RWPE1 (cell line): ENCODE data around the gene ALDH4A1.

ENCODE experiments used
- CTCF ChIA-PET: fragments of 350-600 bp; sonication (Branson Sonifier 250); formaldehyde crosslinking; extraction: SDS; loops from one replicate; lab custom pipeline; 2021; lab: Yijun Ruan, JAX
- POLR2A ChIA-PET: fragments of 400-600 bp; formaldehyde crosslinking; extraction: SDS; loops from one replicate; lab custom pipeline; 2020; ENCODE audit warnings: antibody characterized with exemption; ENCODE audit not compliant: low non-redundant PET; lab: Yijun Ruan, JAX
- DNase-seq: peaks from one replicate; pipeline ENCODE4 v3.0.0; 2012; ENCODE audit warnings: low spot score
- H3K27ac ChIP-seq: fragments of 450-650 bp; 2 replicates; pipeline ENCODE4 v1.5.1; 2017
- TF ChIP-seq, protein P1 (sequence below): fragments of 450-650 bp; conservative IDR thresholded peaks from 2 replicates; pipeline ENCODE4 v1.5.1; 2017; ENCODE audit warnings: low read depth, mild to moderate bottlenecking

The ALDH4A1 gene

DNA sequence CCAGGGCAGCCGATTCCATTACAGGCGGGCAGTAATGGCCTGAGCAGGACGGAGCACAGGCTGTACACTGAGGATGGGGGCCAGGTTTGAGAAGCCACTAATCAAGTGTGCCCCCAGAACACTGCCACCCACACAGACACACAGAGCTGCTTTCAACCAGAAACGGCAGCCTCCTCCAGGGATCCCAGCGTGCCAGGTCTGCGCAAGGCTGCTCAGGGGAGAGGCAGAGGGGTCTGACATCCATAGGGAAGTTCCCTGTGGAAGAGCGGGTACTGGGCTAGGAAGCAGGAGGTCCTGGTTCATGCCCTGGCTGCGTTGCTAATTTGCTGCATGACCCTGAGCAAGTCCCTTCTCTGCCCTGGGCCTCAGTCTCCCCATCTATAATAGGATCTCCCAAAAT, 26.1 kb upstream of the ALDH4A1 start:
- ChIA-PET CTCF (interaction anchor here (0.7 kb wide), 1 partner anchor 11 kb away, joined by 4 read pairs; no protein-coding TSS in a partner anchor), POLR2A (no interaction called here)
- DNase-seq, result no peak
- TF ChIP-seq, protein P1, sequence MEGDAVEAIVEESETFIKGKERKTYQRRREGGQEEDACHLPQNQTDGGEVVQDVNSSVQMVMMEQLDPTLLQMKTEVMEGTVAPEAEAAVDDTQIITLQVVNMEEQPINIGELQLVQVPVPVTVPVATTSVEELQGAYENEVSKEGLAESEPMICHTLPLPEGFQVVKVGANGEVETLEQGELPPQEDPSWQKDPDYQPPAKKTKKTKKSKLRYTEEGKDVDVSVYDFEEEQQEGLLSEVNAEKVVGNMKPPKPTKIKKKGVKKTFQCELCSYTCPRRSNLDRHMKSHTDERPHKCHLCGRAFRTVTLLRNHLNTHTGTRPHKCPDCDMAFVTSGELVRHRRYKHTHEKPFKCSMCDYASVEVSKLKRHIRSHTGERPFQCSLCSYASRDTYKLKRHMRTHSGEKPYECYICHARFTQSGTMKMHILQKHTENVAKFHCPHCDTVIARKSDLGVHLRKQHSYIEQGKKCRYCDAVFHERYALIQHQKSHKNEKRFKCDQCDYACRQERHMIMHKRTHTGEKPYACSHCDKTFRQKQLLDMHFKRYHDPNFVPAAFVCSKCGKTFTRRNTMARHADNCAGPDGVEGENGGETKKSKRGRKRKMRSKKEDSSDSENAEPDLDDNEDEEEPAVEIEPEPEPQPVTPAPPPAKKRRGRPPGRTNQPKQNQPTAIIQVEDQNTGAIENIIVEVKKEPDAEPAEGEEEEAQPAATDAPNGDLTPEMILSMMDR, result no peak
- H3K27ac ChIP-seq, result peak overlapping the region; percentile 99

DNA sequence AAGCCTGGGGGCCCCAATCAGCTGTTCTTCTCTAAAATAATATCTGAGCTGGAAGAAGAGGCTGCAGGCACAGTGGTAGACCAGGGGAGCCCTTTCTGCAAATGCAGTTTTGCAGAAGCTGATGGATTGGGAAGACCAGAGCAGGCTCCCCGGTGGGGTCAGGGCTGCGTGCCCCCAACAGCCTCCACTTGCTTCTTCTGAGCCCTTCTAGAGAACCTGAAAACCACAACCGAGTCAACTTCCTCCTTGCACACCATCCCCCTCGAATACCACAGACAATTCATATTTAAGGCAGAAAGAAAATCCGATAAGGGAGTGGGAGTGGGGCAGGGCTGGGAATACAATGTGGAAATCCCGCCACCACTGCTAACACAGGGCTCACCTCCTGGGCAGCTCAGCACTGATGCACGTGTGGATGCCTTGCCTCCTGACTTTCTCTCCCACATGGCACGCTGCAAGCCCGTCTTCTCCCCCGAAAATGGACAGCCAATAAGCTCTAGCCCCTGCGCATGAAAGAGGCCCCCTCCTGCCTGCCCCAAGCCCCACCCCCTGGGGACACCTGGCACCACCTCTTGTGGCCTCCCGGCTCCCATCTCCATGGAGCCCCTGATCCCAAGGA, 25.4 kb upstream of the ALDH4A1 start:
- POLR2A ChIA-PET, result interaction anchor here (0.8 kb wide), 2 partner anchors 22 to 23 kb away, joined by 3 to 4 read pairs; no protein-coding TSS in a partner anchor
- TF ChIP-seq, protein P1, result no peak
- no peak for DNase-seq
- CTCF ChIA-PET, result interaction anchor here (0.6 to 2.2 kb wide), 7 partner anchors 10 to 1296 kb away, joined by 3 to 8 read pairs (median 4); no protein-coding TSS in a partner anchor
- H3K27ac ChIP-seq, result peak overlapping the region; percentile 99

DNA sequence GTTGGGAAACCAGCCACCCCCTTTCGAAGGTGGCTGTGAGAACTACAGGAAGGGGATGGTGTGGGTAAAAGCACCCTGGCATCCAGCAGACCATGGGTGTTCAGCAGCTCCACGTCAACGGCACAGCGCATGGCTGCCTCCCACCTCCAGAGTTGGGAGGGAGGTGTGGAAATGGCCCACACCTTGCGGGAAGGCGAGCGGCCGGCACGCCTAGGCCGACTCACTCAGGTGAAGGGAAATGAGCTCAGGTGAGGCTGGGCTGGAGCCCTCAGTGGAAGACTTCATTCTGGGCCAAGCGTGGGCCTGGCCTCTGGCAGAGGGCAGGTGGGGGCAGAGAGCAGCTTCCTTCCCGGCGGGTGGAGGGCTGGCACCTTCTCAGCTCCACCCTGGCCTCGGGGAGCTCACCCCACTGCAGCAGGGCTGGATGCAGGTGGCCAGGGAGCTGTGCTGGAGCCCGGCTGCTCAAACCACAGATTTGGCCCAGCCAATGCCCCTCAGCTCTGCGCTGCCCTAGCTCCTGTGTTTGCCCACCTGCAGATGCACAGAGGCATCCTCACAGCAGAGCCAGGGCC, 24.8 kb upstream of the ALDH4A1 start:
- POLR2A ChIA-PET, result interaction anchor here (0.8 kb wide), 2 partner anchors 22 to 23 kb away, joined by 3 to 4 read pairs; no protein-coding TSS in a partner anchor
- DNase-seq, result peak; percentile 63

DNA sequence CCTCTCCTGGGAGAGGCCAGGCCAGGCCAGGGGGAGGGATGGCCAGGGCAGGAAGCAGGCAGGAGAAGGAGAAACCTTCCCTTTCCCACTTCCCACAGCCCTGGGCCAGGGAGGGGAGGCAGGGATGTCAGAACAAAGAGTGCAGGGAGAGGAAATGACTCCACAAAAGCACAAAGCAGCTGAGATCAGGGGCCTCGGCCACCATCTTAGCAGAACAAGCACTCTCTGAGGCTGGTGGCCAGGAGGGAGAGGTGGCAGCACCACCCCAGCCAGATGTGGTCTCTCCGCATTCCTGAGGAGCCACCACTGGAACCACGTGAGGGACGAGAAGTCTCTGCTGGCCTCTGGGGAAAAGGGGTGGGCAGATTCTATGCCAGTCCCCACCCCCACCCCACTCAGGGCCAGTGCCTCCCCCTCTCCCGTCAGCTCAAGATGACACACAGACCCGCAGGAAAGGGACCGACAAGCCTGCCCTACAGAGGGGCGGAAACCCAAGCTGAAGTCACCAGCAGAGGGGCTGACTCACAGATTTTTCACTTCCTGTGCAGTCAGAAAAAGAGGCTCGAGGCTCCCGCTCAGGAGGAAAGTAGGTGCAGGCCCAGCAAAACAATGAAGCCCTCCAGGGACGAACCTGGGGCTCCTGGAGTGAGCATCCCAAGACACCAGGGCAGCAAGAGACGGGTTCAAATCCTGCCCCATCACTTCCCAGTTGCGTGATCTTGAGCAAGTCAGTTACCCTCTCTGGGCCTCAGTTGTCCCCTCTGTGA, 24.1 kb upstream of the ALDH4A1 start:
- TF ChIP-seq, protein P1, result no peak
- ChIA-PET CTCF (interaction anchor here (1.1 to 2.2 kb wide), 4 partner anchors 11 to 28 kb away, joined by 3 to 8 read pairs (median 4); no protein-coding TSS in a partner anchor), POLR2A (interaction anchor here (0.8 kb wide), 1 partner anchor 23 kb away, joined by 3 read pairs; no protein-coding TSS in a partner anchor)
- DNase-seq, result peak; percentile 96
- H3K27ac ChIP-seq, result peak overlapping the region; percentile 99

More for the DNA sequence above, 24.8 kb upstream of the ALDH4A1 start:
- peak overlapping the region; percentile 99 for H3K27ac ChIP-seq
- TF ChIP-seq, protein P1, result no peak
- CTCF ChIA-PET, result interaction anchor here (0.6 to 2.2 kb wide), 7 partner anchors 11 to 1296 kb away, joined by 3 to 8 read pairs (median 4); no protein-coding TSS in a partner anchor

DNA sequence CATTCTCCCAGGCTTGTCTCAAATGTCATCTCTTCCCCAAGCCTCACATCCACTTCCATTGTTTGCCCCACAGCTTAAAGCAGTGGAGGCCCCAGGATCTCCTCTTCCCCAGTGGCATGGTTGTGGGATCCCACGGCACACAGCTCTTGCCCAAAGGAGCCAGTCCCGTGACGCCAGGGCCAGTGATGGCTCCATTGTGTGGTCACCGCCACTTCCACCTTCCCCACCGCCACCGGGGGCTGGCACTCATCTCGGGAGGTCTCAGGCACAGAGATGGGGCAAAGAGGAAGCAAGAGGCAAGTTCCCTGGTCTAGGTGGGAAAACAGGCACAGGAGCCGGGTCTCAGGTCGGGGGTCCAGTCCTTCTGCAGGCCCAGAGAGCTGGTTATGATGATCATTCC, 22.9 kb upstream of the ALDH4A1 start:
- H3K27ac ChIP-seq, result peak overlapping the region; percentile 98
- no peak for DNase-seq
- POLR2A ChIA-PET, result interaction anchor here (1.5 kb wide), 1 partner anchor 23 kb away, joined by 3 read pairs; the partner anchor contains the start of gene ALDH4A1
- TF ChIP-seq, protein P1, result no peak
- CTCF ChIA-PET, result interaction anchor here (3.8 kb wide), 1 partner anchor 12 kb away, joined by 21 read pairs; no protein-coding TSS in a partner anchor
